HG03175 (cell line): ENCODE measurements around the gene CHD6.
A peak's percentile ranks its signal among the peaks of the same experiment; 100 is the strongest.

Experiments
- ATAC-seq: cut with Tn5 transposase; IDR thresholded peaks from one replicate; pipeline ENCODE4 v1.9.1; 2021; ENCODE audit warnings: mild to moderate bottlenecking, moderate library complexity; ENCODE audit not compliant: unreplicated experiment

Gene CHD6

GRCh38 chr20:41592516-41593216 is 25.5 kb downstream of the CHD6 start:
- ATAC-seq: no peak

- no peak for ATAC-seq
Observed at GRCh38 chr20:41587956-41588355, 30.2 kb downstream of the CHD6 start.

GRCh38 chr20:41587523-41587922 is 30.7 kb downstream of the CHD6 start:
- ATAC-seq: no peak

- no peak for ATAC-seq
Observed at GRCh38 chr20:41586772-41587171, 31.4 kb downstream of the CHD6 start.

- ATAC-seq: no peak
Observed at GRCh38 chr20:41580350-41580749, 37.8 kb downstream of the CHD6 start.

- ATAC-seq: peak; percentile 58
Observed at GRCh38 chr20:41577129-41578009, 40.8 kb downstream of the CHD6 start.

GRCh38 chr20:41575412-41575811 is 42.8 kb downstream of the CHD6 start:
- ATAC-seq: no peak

GRCh38 chr20:41574802-41575389 is 43.3 kb downstream of the CHD6 start:
- ATAC-seq: no peak

- no peak for ATAC-seq
Observed at GRCh38 chr20:41573955-41574354, 44.2 kb downstream of the CHD6 start.

- ATAC-seq: no peak
Observed at GRCh38 chr20:41572010-41572572, 46.1 kb downstream of the CHD6 start.

GRCh38 chr20:41571006-41571405 is 47.2 kb downstream of the CHD6 start:
- ATAC-seq: no peak

- no peak for ATAC-seq
Observed at GRCh38 chr20:41570557-41570956, 47.6 kb downstream of the CHD6 start.

GRCh38 chr20:41567615-41568014 is 50.6 kb downstream of the CHD6 start:
- ATAC-seq: no peak

- ATAC-seq: no peak
Observed at GRCh38 chr20:41566896-41567527, 51.2 kb downstream of the CHD6 start.

GRCh38 chr20:41563087-41563486 is 55.1 kb downstream of the CHD6 start:
- no peak for ATAC-seq

- ATAC-seq: no peak
Observed at GRCh38 chr20:41560970-41561369, 57.2 kb downstream of the CHD6 start.

- no peak for ATAC-seq
Observed at GRCh38 chr20:41559658-41560057, 58.5 kb downstream of the CHD6 start.

GRCh38 chr20:41553142-41553879 is 64.9 kb downstream of the CHD6 start:
- ATAC-seq: no peak

GRCh38 chr20:41552295-41553068 is 65.7 kb downstream of the CHD6 start:
- no peak for ATAC-seq
